ENCODE data around the gene DOCK7. TPM values are rescaled to one million over a fixed set of nuclear protein-coding genes. Genes with fewer than 3 reads are reported as not detected.

DOCK7 gene
- total RNA-seq, 1 donor from 2014 or later = 40.6 TPM

DNA sequence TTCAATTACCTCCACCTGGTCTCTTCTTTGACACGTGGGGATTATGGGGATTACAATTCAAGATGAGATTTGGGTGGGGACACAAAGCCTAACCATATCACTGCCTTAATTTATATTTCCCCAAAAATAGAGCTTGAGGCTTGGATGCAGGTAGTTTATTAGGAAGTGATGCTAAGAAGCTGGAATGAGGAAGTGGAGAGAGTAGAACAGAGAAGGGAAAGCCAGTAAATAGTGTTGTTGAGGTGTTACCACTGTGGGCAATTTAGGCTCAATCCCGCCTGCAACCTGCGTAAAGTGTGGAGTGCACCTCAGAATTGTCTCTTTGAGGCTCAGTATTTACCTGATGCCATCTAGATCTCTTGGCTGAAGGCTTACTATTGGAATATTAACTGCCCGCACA, 4.9 kb upstream of the DOCK7 start:
- no peak overlapping the region for H3K4me3 ChIP-seq (ENCODE audit: low read depth, low read length)
- TF ChIP-seq, protein P1, sequence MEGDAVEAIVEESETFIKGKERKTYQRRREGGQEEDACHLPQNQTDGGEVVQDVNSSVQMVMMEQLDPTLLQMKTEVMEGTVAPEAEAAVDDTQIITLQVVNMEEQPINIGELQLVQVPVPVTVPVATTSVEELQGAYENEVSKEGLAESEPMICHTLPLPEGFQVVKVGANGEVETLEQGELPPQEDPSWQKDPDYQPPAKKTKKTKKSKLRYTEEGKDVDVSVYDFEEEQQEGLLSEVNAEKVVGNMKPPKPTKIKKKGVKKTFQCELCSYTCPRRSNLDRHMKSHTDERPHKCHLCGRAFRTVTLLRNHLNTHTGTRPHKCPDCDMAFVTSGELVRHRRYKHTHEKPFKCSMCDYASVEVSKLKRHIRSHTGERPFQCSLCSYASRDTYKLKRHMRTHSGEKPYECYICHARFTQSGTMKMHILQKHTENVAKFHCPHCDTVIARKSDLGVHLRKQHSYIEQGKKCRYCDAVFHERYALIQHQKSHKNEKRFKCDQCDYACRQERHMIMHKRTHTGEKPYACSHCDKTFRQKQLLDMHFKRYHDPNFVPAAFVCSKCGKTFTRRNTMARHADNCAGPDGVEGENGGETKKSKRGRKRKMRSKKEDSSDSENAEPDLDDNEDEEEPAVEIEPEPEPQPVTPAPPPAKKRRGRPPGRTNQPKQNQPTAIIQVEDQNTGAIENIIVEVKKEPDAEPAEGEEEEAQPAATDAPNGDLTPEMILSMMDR (IDR thresholded peaks at IDR 0.05; ENCODE audit: insufficient read depth, low read length, poor library complexity, severe bottlenecking) = no peak
- no peaks in the 10 kb centered on the region for H3K36me3 ChIP-seq (ENCODE audit: control insufficient read depth, insufficient read depth, low read length)
- no peak for DNase-seq (ENCODE audit: low read depth)
- H3K27me3 ChIP-seq (ENCODE audit: control insufficient read depth, insufficient read depth, low read length) = no peaks in the 10 kb centered on the region

DNA sequence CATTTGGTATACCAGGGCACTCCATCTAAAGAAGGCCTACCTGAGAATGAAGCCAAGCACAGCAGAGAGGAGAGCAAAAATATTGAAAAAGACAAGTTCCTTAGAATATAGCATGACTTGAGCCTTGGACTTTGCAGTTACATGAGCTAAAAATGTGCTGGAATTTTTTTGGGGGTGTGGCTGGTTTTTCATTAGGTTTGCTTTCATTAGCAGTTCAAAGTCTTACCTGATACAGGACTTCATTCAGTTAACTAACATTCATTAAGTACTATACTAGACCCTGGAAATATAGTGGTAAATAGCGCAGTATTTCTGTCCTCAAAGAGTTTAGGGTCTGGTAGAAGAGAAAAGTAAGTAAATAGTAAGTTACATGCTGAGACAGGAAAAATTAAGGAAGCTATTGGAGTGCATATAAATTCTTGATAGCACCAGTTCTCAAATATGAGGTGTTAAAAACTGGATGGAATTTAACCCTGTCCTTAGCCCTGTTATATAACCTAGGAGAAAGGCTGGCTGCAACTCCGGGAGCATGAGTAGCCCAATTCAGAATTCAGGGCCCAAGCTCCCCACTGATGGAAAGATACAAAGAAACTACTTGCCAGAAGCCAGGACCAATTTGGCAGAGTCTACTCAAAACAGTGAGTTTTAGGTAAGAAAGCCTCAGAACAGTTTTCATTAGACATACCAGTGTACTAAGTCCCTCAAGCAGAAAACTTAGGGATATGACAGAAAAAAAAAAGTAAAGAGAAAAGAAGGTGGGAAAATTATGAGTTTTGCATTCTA, 3.1 kb upstream of the DOCK7 start:
- Histone ChIP-seq H3K27me3 (ENCODE audit: control insufficient read depth, insufficient read depth, low read length) (no peaks in the 10 kb centered on the region), H3K36me3 (ENCODE audit: control insufficient read depth, insufficient read depth, low read length) (no peaks in the 10 kb centered on the region), H3K4me3 (ENCODE audit: low read depth, low read length) (no peak overlapping the region)
- TF ChIP-seq, protein P1 (IDR thresholded peaks at IDR 0.05; ENCODE audit: insufficient read depth, low read length, poor library complexity, severe bottlenecking) = no peak
- DNase-seq (ENCODE audit: low read depth) = no peak

DNA sequence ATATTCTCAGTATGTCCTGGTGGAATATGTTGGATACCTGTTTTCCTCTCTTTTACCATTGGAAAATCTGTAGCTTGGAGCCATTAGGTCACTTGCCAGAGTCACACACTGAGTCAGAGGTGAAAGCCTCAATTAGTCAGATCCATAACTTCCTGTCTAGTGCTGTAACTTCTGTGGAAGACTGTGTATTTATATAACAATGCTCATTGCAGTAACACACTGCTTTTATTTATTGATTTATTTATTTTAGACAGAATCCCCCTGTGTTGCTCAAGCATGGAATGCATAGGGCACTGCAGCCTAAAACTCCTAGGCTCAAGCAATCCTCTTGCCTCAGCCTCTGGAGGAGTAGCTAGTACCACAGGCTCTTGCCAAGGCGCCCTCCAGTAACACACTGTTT, 1.3 kb upstream of the DOCK7 start:
- DNase-seq (ENCODE audit: low read depth) = no peak
- H3K27me3 ChIP-seq (ENCODE audit: control insufficient read depth, insufficient read depth, low read length) = no peaks in the 10 kb centered on the region
- no peaks in the 10 kb centered on the region for H3K36me3 ChIP-seq (ENCODE audit: control insufficient read depth, insufficient read depth, low read length)
- no peak overlapping the region for H3K4me3 ChIP-seq (ENCODE audit: low read depth, low read length)
- TF ChIP-seq, protein P1 (IDR thresholded peaks at IDR 0.05; ENCODE audit: insufficient read depth, low read length, poor library complexity, severe bottlenecking) = no peak

DNA sequence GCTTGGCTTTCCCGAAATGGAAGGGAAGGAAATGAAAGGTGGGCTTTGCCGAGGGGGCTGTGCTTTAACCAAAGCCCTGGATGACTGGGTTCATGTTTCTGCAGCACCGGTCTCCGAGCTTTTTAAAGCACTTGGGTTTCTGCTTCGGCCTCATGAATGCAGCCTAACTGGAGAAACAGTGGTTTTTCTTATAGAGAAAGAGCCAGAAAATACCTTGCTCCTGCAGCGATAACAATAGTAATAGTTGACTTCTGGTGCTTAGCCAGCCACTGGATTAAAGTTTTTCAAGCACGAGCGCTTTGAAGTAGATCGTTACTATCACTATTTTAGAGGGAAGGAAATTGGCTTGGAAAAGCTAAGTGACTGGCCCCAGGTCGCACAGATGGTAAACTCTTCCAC, 500 bp upstream of the DOCK7 start:
- peak overlapping the region; percentile 64 for H3K4me3 ChIP-seq (ENCODE audit: low read depth, low read length)
- DNase-seq (ENCODE audit: low read depth) = no peak
- H3K36me3 ChIP-seq (ENCODE audit: control insufficient read depth, insufficient read depth, low read length) = no peaks in the 10 kb centered on the region
- TF ChIP-seq, protein P1 (IDR thresholded peaks at IDR 0.05; ENCODE audit: insufficient read depth, low read length, poor library complexity, severe bottlenecking) = no peak
- no peaks in the 10 kb centered on the region for H3K27me3 ChIP-seq (ENCODE audit: control insufficient read depth, insufficient read depth, low read length)

DNA sequence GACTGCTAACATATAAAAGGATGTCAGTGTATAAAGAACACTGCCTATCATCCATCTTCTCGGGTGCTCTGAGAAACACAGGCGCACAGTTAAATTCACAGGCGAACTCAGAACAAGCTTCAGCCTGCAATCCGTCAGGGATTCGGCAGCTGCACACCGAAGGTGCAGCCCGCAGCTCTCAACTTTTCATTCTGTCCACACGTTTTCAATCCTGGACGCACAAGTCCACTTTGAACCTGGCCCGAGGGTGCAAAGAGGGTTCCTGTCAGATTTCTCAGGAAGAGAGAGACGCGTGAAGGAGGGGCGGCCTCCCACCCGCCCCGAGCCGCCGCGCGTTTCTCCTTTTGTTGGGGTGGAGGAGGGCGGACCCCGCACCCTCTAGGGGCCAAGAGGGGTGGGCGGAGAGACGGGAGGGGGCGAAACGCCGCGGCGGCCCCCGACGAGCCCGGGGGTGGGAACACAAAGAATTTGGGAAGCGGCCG, 724 bp downstream of the DOCK7 start:
- TF ChIP-seq, protein P1 (IDR thresholded peaks at IDR 0.05; ENCODE audit: insufficient read depth, low read length, poor library complexity, severe bottlenecking) = no peak
- peak overlapping the region; percentile 64 for H3K4me3 ChIP-seq (ENCODE audit: low read depth, low read length)
- H3K27me3 ChIP-seq (ENCODE audit: control insufficient read depth, insufficient read depth, low read length) = no peaks in the 10 kb centered on the region
- no peaks in the 10 kb centered on the region for H3K36me3 ChIP-seq (ENCODE audit: control insufficient read depth, insufficient read depth, low read length)
- DNase-seq (ENCODE audit: low read depth) = no peak

DNA sequence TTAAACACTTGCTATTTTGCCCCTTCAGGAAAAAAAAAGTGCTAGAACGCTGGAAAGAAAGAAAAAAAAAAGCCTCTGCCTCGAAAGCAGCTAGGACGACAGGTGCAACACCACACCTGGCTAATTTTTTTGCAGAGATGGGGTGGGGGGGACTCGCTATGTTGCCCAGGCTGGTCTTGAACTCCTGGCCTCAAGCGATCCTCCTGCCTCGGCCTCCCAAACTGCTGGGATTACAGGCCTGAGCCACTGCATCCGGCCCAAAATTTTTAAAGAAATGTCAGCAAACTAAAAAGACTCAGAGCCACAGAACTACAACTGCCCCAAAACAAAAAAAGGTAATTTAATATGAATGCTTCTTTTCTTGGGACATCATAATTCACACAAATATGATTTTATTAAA, 1.4 kb downstream of the DOCK7 start:
- no peaks in the 10 kb centered on the region for H3K36me3 ChIP-seq (ENCODE audit: control insufficient read depth, insufficient read depth, low read length)
- no peak for DNase-seq (ENCODE audit: low read depth)
- H3K27me3 ChIP-seq (ENCODE audit: control insufficient read depth, insufficient read depth, low read length) = no peaks in the 10 kb centered on the region
- TF ChIP-seq, protein P1 (IDR thresholded peaks at IDR 0.05; ENCODE audit: insufficient read depth, low read length, poor library complexity, severe bottlenecking) = no peak
- peak overlapping the region; percentile 64 for H3K4me3 ChIP-seq (ENCODE audit: low read depth, low read length)

Measured in kidney epithelial cell (primary cell).